Stimulated activated CD8-positive, alpha-beta memory T cell treated with anti-CD3 and anti-CD28 coated beads, Interleukin-2, amount 100 ng/mL, for 48 hours (primary cell): Measurements from ENCODE around the gene COPS3.

ENCODE experiments used
- DNase-seq, 2 donors: peaks; one replicate each; pipeline ENCODE4 v3.0.0-alpha.2; 2020; ENCODE audit warnings: low read depth in 2 of 2

The COPS3 gene

DNA sequence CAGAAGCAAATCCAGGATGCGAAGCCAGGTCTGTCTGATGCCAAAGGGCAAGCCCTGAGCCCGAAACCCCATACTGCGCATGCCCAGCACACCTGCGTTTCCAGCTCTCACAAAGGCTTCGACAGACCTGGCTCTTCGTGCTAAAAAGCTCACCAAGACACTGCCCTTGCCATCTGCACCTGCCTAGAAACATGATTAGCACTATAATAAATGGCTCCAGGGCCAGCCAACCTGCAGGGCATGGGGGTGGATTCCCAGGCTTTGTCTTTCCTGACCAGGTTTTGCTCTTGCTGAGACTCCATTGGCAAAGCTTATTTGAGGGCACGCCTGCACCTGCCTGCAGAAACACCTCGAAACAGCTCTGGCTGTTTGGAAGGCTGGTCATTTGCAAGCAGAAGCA, 60.5 kb downstream of the COPS3 start:
- DNase-seq = no peak

GRCh38 chr17:17217995-17218394, 63.1 kb downstream of the COPS3 start:
- DNase-seq = no peak

DNA sequence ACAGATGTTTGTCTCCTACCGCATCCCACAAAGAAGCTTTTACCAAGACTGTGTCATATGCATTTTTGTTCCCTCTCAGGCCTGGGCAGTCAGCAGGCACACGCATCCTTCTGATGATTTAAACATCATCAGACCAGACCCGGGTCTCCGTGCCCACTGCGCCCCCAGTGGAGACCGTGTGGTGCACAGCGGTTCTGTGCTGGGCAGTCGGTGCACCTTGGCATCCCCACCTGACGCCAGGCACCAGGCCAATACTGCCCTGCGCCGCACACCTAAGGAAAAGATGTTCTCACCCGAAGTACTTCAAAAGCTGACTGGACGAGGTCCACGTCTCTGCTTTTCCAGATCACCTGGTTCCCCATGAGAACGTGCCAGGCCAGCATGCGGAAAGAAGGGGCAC, 64.3 kb downstream of the COPS3 start:
- DNase-seq = no peak

GRCh38 chr17:17216236-17216635, 64.8 kb downstream of the COPS3 start:
- no peak for DNase-seq

DNA sequence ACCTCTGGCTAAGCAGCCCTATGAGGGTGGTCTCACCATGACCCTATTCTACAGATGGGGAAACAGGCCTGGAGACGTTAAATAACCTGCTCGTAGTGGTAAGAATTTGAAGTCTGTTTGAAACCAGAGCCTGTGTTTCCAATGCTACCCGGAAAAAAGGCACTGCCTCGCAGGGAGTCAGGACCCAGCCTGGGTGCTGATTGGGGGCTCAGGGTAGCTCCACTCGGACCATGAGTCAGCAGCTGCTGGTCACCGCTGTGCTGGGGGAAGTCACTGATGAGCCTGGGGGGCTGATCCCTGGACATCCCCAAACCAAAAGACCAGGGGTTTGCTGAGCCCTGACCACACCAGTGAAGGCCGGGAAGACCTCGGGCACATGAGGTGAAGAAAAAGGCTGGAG, 65.5 kb downstream of the COPS3 start:
- no peak for DNase-seq

DNA sequence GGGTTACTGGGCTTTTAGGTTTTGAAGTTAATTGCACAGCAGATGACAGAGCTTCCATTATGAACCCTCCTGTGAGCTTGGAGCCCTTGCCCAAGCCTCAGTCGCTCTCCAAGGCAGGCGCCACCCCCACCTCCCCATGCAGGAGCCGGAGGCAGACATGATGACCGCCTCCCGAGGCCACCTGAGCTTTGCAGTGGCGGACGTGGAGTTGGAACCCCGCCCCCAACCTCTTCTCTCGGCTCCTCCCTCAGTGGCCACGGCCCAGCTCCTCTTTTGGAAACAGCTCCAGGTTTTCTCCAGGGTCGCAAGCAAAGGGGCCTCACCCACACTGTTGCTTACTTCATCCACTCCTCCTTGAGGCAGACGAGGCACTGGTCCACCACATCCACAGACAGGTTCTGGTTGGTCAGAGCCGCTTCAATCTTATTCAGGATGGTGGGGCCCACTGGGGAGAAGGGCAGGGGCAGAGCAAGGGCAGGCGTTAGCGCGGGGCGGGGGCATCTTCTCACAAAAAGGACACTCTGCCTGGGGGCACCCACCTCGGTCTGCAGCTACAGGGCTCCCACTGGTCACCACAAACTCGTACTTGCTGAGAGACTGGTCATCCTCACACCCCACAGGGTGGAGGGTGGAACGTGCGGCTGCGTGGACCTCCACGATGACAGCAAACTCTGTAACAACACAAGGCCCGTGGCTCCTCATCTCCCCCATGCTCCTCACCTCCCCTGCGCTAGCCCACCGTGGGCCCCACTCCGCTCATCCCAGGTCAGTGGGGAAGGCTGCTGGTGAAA, 66.2 kb downstream of the COPS3 start:
- DNase-seq = no peak

GRCh38 chr17:17213775-17214174, 67.3 kb downstream of the COPS3 start:
- DNase-seq = no peak

DNA sequence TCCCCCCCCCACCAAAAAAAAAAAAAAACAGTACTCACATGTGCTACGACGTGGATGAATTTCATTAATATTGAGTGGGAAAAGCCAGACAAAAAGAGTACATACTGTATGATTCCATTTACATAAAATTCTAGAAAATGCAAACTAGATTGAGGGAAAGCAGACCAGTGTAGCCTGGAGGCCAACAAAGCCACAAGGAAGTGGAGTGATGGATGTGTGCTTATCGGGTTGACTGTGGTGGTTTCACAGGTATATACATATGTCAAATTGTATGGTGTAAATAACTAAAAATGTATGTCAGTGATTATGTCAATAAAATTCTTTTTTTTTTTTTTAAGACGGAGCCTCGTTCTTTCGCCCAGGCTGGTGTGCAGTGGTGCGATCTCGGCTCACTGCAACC, 73.0 kb downstream of the COPS3 start:
- no peak for DNase-seq

DNA sequence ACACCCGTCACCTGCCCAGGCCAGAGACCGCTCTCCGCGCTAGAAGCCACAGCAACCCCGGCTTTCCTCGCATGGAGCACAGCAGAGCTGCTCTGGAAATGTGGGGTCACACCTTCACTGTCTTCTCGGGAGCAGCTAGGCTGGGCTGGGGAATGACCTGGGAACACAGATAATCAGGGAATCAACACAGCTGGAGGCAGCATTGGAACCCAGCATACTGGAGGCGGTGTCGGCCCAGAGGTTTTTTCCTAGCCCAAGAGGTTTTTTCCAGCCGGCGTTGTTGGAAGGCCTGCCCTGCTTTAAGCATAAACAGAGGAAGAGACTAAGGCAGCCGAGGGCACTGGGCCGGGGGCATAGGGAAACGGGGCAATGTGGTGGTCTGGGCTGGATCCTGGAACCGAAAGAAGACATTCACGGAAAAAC, 74.1 kb downstream of the COPS3 start:
- DNase-seq = no peak

DNA sequence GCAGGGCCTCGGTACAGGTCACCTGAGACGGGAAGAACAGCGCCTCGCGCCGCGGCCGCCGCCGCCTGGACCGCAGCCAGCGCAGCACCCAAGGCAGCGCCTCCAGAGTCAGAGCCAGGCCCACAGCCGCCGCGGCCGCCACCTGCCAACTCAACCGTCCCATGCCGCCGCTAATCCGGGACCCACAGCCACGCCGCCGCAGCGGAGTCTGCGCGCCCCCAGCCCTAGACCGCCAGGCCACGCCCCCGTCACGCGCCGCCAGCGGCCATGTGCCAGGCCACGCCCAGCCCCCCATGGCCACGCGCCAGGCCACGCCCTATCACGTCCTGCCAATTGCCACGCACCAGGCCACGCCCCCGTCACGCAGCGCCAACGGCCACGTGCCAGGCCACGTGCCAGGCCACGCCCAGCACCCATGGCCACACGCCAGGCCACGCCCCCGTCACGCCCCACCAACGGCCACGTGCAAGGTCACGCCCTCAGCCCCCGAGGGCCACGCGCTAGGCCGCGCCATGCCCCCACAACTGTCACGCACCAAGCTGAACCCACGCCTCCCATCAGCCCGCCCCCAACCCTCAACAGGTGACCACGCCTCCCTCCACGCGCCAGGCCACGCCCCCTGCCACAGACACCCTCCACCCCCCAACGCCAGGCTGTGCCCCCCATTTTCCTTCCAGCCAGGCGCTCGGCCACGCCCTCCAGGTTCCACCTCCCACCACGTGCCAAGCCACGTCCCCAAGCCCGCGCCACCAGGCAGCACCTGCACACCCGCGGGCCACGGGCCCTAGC, 74.7 kb downstream of the COPS3 start, which contains the start of gene PLD6:
PLD6 (minus strand) TSS at position 210 of the 789 bp plus-strand sequence; CDS start at position 163, 47 bp downstream.
- DNase-seq = peak; percentile 83 to 88

- peak; percentile 40 to 65 for DNase-seq
Observed at GRCh38 chr17:17205368-17206123, 75.5 kb downstream of the COPS3 start.

DNA sequence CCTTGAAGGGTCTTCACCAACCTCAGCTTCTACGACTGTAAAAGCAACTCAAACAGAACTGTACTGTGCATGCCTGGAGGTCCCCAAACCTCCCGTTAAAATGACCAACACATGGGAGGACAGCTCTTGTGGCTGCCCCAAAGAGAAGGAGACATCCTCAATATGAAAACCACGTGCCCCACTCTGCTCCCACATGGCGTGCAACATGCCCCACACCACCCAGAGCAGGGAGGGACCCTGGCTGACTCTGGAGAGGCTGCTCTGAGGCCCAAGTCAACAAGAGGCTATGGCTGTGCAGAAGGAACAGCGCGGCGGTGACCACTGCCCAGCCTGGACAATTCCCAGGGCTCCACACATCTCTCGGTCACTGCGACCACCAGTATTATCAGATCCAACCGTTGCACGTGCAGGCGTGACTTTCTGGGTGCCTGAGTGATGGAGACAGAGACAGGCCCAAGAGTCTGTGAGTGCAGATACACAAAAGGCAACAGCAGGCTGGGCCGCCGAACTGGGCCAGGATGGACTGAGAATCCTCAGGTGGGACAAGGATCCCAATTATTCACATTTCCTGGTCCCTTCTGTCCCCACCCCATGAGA, 76.3 kb downstream of the COPS3 start:
- DNase-seq = no peak

- DNase-seq = no peak
Observed at GRCh38 chr17:17204041-17204591, 76.9 kb downstream of the COPS3 start.

DNA sequence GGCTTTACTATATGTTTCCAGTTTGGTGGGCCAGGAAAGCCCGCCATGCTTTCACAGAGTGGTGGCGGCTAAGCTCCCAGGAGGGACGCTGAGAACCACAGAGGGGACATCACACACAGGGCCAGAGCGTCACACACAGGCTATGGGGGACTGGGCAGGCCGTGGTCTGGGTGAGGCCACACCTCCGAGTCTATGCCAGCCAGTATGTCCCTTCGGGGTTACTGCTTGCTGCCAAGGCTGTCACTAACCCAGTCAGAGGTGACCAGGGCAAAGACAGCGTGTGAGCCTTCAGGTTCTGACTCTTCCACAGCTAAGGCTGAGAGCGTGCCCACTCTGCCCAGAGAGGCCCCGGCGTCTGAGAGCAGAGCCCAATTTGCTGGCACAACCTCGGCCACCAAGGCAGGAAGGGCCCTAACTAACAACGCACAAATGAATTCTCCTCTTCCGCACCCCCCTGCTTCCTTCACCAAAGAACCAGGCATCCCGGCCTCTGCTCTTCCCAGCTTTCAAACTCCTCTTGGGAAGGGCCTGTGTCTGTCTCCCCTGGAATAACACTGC, 77.8 kb downstream of the COPS3 start:
- no peak for DNase-seq

DNA sequence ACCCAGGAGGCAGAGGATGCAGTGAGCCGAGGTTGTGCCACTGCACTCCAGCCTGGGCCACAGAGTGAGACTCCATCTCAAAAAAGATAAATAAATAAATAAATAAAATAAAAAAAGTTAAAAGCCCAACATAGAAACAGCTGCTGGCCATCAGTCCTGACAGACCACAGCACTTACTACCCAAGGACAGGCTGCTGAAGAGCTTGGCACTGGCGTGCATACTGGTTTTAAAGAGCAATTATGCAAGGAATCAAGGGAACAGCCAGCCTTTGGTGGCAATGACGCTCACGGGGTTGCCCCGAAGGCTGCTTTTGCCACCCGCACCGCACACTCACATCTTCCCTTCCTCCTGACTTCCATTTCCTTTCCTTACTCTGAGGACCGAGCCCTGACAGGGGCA, 79.1 kb downstream of the COPS3 start:
- DNase-seq = no peak

- no peak for DNase-seq
Observed at GRCh38 chr17:17201271-17201670, 79.8 kb downstream of the COPS3 start.

DNA sequence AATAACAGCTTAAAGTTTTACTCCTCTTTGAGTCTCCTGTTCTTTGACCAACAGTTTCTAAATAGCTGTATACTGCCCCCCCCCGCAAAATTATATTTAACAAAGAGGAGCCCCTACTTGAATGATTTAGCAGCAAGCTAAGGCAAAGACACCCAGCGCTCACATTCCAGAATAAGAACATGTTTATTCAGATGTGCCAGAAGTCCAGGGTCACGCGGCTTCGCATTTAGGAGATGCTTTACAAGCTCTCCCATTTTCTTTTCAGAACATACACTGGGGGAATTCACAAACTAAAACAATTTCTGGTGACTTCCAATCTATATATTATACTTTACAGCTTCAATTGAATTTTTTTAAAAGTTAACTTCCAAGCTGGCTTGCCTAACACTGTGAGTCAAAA, 80.2 kb downstream of the COPS3 start:
- DNase-seq = no peak

GRCh38 chr17:17200311-17200710, 80.7 kb downstream of the COPS3 start:
- no peak for DNase-seq

- DNase-seq = no peak
Observed at GRCh38 chr17:17198281-17198680, 82.8 kb downstream of the COPS3 start.

DNA sequence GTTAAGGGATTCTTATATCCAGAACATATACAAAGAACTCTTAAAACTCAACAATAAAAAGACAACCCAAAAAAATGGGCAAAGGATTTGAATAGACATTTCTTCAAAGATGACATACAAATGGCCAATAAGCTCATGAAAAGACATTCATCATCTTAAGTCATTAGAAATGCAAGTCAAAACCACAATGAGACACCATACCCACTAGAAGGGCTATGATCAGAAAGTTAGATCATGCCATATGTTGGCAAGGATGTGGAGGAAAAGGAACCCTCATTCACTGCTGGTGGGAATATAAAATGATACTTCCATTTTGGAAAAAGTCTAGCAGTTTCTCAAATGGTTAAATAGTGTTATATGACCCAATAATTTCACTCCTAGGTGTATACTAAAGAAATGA, 84.3 kb downstream of the COPS3 start:
- DNase-seq = no peak
